Stomach (tissue), 9 donors: ENCODE results near the gene ZFHX3. TPM values are rescaled to one million over a fixed set of nuclear protein-coding genes. Genes with fewer than 3 reads are reported as not detected.

Source experiments
- DNase-seq, 2 donors: peaks; one replicate each; pipeline versions ENCODE4 v3.0.0 to v3.0.0-alpha.2; 2013 to 2019
- H3K27ac ChIP-seq, 5 donors: fragments of 200-600 bp in 4 of 5; sonication (generic) in 4 of 5; one replicate each; pipeline ENCODE4 v1.5.1; 2013 to 2019; ENCODE audit warnings: mild to moderate bottlenecking in 1 of 5, moderate library complexity in 1 of 5
- H3K27me3 ChIP-seq, 3 donors: fragments of 200-600 bp; sonication (generic); one replicate each; pipeline ENCODE4 v1.5.1; 2017 to 2019; ENCODE audit warnings: mixed run types in 1 of 3
- H3K36me3 ChIP-seq, 4 donors: fragments of 200-600 bp; sonication (generic); 1 replicate in 3 of 4; 2 replicates in 1 of 4; pipeline ENCODE4 v1.5.1; 2016 to 2019
- H3K4me1 ChIP-seq, 4 donors: fragments of 200-600 bp; sonication (generic); one replicate each; pipeline ENCODE4 v1.5.1; 2016 to 2019
- H3K4me3 ChIP-seq, 4 donors: fragments of 200-600 bp; sonication (generic) in 3 of 4; one replicate each; pipeline ENCODE4 v1.5.1; 2016 to 2019; ENCODE audit warnings: mild to moderate bottlenecking in 1 of 4
- H3K9me3 ChIP-seq, 4 donors: fragments of 200-600 bp; sonication (generic); one replicate each; pipeline ENCODE4 v1.5.1; 2016 to 2019
- CTCF ChIP-seq, 7 experiments: fragments of 450-650 bp in 4 of 7; fragments of 200-600 bp in 3 of 7; sonication (generic) in 3 of 7; IDR thresholded peaks; one replicate each; pipeline ENCODE4 v1.5.1; 2016 to 2019; ENCODE audit warnings: antibody characterized with exemption in 7 of 7, control low read depth in 2 of 7, mild to moderate bottlenecking in 1 of 7
- EP300 ChIP-seq: sonication (generic); formaldehyde crosslinking; IDR thresholded peaks from one replicate; pipeline ENCODE4 v1.6.1; 2017; ENCODE audit warnings: antibody characterized with exemption
- POLR2A ChIP-seq, 4 donors: fragments of 450-650 bp; IDR thresholded peaks; one replicate each; pipeline ENCODE4 v1.6.1; 2016; ENCODE audit warnings: antibody characterized with exemption in 4 of 4, control low read depth in 2 of 4, mild to moderate bottlenecking in 1 of 4, moderate library complexity in 1 of 4
- POLR2AphosphoS5 ChIP-seq, 3 donors: sonication (generic); formaldehyde crosslinking; IDR thresholded peaks; one replicate each; pipeline ENCODE4 v1.6.1; 2016; ENCODE audit warnings: antibody characterized with exemption in 3 of 3
- WGBS, 5 donors: extraction: QIAGEN DNeasy Blood & Tissue Kit in 3 of 5; methylation state at CpG; one replicate each; pipeline versions ENCODE4 v1.1.5 to v1.1.7; 2013 to 2018; 5-methylcytosine and 5-hydroxymethylcytosine counted together
- intact Hi-C: fragments of 100-400 bp; cut with DNase I; formaldehyde crosslinking; loops from one replicate; pipeline ENCODE4 v1.15.1; 2023; ENCODE audit warnings: low total_unique reads
- polyA plus RNA-seq, 3 donors: library from polyadenylated mRNA; stranded (reverse); fragments of 200-250 nt; gene quantifications; one replicate each; pipeline ENCODE4 v1.2.3, GENCODE V29; 2013
- total RNA-seq, 5 donors: library from RNA; depleted of rRNA; stranded (reverse); fragments of >200 nt; gene quantifications; one replicate each; pipeline versions ENCODE4 v1.1.0 to v1.2.3, GENCODE V29; 2014 to 2016
- donor health status: healthy with polysubstance abuse.
- donor health status: Bipolar disorder and iron deficiency.
- donor health status: healthy.

The ZFHX3 gene
- total and polyA plus RNA-seq, 8 donors = 1.1 to 27.5 (median 11.8) TPM

GRCh38 chr16:73031984-73032383 lies 15.9 kb downstream of the ZFHX3 start:
- no peak for DNase-seq
- Histone ChIP-seq H3K27me3 (no peaks in the 10 kb centered on the region), H3K9me3 (no peaks in the 10 kb centered on the region), H3K36me3 (no peaks in the 10 kb centered on the region), H3K27ac (peak overlapping the region in 1 of 5 donors; percentile 44), H3K4me1 (peaks cover 35 to 88% (median 64%) of the 10 kb centered on the region in 4 donors), H3K4me3 (no peak overlapping the region)
- no peak for TF ChIP-seq EP300
- TF ChIP-seq CTCF (IDR thresholded peaks at IDR 0.05) = no peak
- no peak for TF ChIP-seq POLR2AphosphoS5 (IDR thresholded peaks at IDR 0.05)
- no peak for TF ChIP-seq POLR2A (IDR thresholded peaks at IDR 0.05)
- WGBS, 5 donors = 86 to 94% (median 94%) methylated on average over 9 of the region's 9 CpGs
- intact Hi-C loops = no loop called here

GRCh38 chr16:73031155-73031866 lies 16.6 kb downstream of the ZFHX3 start:
- WGBS, 5 donors = 75 to 85% (median 82%) methylated on average over 21 of the region's 21 CpGs
- H3K4me1 ChIP-seq = peaks cover 34 to 87% (median 60%) of the 10 kb centered on the region in 4 donors
- no peak for DNase-seq
- H3K27ac ChIP-seq = no peak overlapping the region
- no peaks in the 10 kb centered on the region for H3K9me3 ChIP-seq
- H3K36me3 ChIP-seq = no peaks in the 10 kb centered on the region
- TF ChIP-seq EP300 (no peak), POLR2AphosphoS5 (IDR thresholded peaks at IDR 0.05) (no peak), POLR2A (IDR thresholded peaks at IDR 0.05) (no peak)
- no peaks in the 10 kb centered on the region for H3K27me3 ChIP-seq
- intact Hi-C loops = no loop called here
- no peak overlapping the region for H3K4me3 ChIP-seq

- Histone ChIP-seq H3K9me3 (no peaks in the 10 kb centered on the region), H3K27me3 (no peaks in the 10 kb centered on the region), H3K27ac (no peak overlapping the region), H3K4me3 (no peak overlapping the region), H3K36me3 (no peaks in the 10 kb centered on the region), H3K4me1 (peaks cover 29 to 87% (median 61%) of the 10 kb centered on the region in 4 donors)
- 78 to 93% (median 89%) methylated on average over 8 to 9 of the region's 9 CpGs for WGBS, 5 donors
- intact Hi-C loops = no loop called here
- DNase-seq = peak in 1 of 2 donors; percentile 37
- no peak for TF ChIP-seq POLR2AphosphoS5 (IDR thresholded peaks at IDR 0.05)
- no peak for TF ChIP-seq EP300
- TF ChIP-seq CTCF (IDR thresholded peaks at IDR 0.05) = no peak
- TF ChIP-seq POLR2A (IDR thresholded peaks at IDR 0.05) = no peak
Observed at GRCh38 chr16:73028721-73029361, 19.1 kb downstream of the ZFHX3 start.

- Histone ChIP-seq H3K4me1 (peaks cover 33 to 84% (median 57%) of the 10 kb centered on the region in 4 donors), H3K36me3 (no peaks in the 10 kb centered on the region), H3K27me3 (no peaks in the 10 kb centered on the region), H3K4me3 (no peak overlapping the region), H3K9me3 (no peaks in the 10 kb centered on the region), H3K27ac (no peak overlapping the region)
- TF ChIP-seq POLR2A (IDR thresholded peaks at IDR 0.05) (no peak), CTCF (IDR thresholded peaks at IDR 0.05) (no peak), EP300 (no peak), POLR2AphosphoS5 (IDR thresholded peaks at IDR 0.05) (no peak)
- DNase-seq = no peak
- intact Hi-C loops = no loop called here
- 71 to 92% (median 86%) methylated on average over 8 to 9 of the region's 9 CpGs for WGBS, 5 donors
Observed at GRCh38 chr16:73028263-73028662, 19.7 kb downstream of the ZFHX3 start.
